ENCODE results near the gene SLC1A5.

The SLC1A5 gene

DNA sequence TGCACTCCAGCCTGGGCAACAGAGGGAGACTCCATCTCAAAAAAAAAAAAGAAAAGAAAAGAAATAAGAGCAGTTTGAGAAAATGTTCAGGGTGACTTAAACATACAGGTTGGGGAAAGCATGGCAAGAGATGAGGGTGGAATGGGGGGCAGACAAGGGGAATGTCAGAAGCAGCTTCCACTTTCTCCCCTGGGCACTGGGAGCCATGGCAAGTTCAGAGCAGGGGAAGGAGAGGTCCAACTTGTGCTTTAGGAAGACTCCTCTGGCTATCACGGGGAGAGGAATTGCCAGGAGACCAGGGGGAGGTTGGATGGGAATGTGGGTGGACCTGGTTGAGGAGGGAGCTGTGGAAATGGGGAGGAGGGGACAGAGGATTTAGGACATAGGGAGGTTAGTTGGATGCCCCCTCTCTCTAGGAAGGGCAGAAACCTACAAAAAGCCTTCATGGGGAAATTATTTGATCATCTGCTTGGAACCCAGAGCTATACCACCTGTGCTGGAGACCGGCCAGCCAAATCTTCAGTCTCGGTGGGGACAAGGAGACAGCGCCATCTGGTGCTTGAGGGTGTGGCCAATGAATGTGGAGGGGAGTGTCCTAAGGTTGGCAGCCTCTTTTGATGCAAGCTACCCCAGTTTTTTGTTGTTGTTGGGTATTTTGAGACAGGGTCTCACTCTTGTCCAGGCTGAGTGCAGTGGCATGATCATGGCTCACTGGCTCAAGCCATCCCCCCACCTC, 34.8 kb downstream of the SLC1A5 start:
- H3K36me3 ChIP-seq = peaks cover 43% of the 10 kb centered on the region
- no peak overlapping the region for H3K4me3 ChIP-seq (ENCODE audit: low read depth, low read length)
- H3K9me3 ChIP-seq (ENCODE audit: severe bottlenecking) = no peaks in the 10 kb centered on the region
- peak overlapping the region; percentile 14; the same call in 1 of the 2 replicates for H3K27ac ChIP-seq
- DNase-seq = peak; percentile 77
- no peaks in the 10 kb centered on the region for H3K27me3 ChIP-seq (ENCODE audit: insufficient read depth, low read depth, severe bottlenecking)
- TF ChIP-seq, protein P1, sequence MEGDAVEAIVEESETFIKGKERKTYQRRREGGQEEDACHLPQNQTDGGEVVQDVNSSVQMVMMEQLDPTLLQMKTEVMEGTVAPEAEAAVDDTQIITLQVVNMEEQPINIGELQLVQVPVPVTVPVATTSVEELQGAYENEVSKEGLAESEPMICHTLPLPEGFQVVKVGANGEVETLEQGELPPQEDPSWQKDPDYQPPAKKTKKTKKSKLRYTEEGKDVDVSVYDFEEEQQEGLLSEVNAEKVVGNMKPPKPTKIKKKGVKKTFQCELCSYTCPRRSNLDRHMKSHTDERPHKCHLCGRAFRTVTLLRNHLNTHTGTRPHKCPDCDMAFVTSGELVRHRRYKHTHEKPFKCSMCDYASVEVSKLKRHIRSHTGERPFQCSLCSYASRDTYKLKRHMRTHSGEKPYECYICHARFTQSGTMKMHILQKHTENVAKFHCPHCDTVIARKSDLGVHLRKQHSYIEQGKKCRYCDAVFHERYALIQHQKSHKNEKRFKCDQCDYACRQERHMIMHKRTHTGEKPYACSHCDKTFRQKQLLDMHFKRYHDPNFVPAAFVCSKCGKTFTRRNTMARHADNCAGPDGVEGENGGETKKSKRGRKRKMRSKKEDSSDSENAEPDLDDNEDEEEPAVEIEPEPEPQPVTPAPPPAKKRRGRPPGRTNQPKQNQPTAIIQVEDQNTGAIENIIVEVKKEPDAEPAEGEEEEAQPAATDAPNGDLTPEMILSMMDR (IDR thresholded peaks at IDR 0.05; ENCODE audit: low read depth, low read length) = peak; percentile 57

DNA sequence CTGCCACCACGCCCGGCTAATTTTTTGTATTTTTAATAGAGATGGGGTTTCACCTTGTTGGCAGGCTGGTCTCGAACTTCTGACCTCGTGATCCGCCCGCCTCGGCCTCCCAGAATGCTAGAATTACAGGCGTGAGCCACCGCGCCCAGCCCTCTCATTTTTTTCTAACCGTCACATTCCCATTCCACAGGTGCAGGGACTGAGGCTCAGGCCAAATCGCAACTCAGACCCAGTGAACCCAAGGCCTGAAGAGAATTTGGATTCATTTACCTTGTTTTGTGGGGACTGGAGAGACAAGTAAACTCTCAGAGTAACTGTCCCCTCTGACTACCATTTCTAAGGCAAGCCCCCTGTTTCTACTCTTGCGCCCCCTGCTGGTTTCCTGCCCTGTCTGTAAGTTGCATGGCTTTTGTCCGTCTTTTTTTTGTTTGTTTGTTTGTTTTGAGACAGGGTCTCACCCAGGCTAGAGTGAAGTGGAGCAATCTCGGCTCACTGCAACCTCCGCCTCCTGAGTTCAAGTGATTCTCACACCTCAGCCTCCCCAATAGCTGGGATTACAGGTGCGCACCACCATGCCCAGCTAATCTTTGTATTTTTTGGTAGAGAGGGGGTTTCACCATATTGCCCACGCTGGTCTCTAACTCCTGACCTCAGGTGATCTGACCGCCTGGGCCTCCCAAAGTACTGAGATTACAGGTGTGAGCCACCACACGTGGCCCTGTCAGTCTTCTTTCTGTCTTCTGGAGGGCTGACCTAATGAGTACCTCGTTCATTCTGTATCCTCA, 39.9 kb downstream of the SLC1A5 start:
- no peaks in the 10 kb centered on the region for H3K27me3 ChIP-seq (ENCODE audit: insufficient read depth, low read depth, severe bottlenecking)
- peak; percentile 70 for DNase-seq
- H3K4me3 ChIP-seq (ENCODE audit: low read depth, low read length) = no peak overlapping the region
- H3K27ac ChIP-seq = no peak overlapping the region
- H3K36me3 ChIP-seq = peaks cover 36% of the 10 kb centered on the region
- no peaks in the 10 kb centered on the region for H3K9me3 ChIP-seq (ENCODE audit: severe bottlenecking)
- TF ChIP-seq, protein P1 (IDR thresholded peaks at IDR 0.05; ENCODE audit: low read depth, low read length) = peak; percentile 66

DNA sequence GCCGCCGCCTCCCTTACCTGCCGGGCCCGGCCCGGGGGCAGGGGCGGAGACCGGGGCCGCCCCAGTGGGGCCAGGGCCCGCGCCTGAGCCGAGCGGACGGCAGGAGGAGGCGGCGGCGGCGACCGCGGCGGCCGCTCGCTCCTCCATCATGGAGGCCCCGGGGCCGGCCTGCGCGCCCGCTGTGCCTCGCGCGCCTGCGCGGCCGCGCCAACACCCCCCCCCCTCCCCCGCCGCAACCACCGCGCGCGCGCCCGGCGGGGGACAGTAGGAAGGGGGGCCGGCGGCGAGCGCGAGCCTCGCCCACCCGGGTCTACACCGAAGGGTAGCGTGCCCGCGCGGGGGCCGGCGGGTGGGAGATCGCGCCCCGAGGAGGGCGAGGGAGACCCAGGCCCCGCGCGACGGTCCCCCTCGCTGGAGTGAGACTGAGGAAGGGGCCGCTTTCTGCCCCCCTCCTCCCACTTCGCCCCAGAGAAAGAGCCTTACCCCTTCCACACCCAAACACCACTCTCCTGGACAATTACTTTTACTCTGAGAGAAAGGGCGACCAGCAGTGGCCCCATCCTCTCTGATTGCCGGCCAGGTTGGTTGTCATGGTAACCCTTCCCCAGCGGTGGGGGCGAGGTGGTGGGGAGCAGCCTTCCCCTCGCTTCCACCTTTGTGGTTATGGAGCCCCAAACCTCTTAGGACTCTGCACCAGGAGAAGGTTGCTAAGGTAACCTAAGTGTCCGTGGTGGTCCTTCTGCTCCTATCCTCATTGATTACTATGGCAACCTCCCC, 41.9 kb downstream of the SLC1A5 start, which contains the start of gene STRN4:
Gene STRN4 (minus strand): TSS at position 170 of the 777 bp plus-strand sequence. CDS start 20 bp downstream, at position 150.
- peak within 1 kb of the TSS; percentile 97 for H3K27ac ChIP-seq
- TF ChIP-seq, protein P1 (IDR thresholded peaks at IDR 0.05; ENCODE audit: low read depth, low read length) = no peak
- H3K27me3 ChIP-seq (ENCODE audit: insufficient read depth, low read depth, severe bottlenecking) = no peaks in the 10 kb centered on the region
- H3K4me3 ChIP-seq (ENCODE audit: low read depth, low read length) = peak within 1 kb of the TSS; percentile 95
- H3K9me3 ChIP-seq (ENCODE audit: severe bottlenecking) = no peaks in the 10 kb centered on the region
- peak; percentile 34 for DNase-seq
- H3K36me3 ChIP-seq = peaks cover 48% of the 10 kb centered on the region

DNA sequence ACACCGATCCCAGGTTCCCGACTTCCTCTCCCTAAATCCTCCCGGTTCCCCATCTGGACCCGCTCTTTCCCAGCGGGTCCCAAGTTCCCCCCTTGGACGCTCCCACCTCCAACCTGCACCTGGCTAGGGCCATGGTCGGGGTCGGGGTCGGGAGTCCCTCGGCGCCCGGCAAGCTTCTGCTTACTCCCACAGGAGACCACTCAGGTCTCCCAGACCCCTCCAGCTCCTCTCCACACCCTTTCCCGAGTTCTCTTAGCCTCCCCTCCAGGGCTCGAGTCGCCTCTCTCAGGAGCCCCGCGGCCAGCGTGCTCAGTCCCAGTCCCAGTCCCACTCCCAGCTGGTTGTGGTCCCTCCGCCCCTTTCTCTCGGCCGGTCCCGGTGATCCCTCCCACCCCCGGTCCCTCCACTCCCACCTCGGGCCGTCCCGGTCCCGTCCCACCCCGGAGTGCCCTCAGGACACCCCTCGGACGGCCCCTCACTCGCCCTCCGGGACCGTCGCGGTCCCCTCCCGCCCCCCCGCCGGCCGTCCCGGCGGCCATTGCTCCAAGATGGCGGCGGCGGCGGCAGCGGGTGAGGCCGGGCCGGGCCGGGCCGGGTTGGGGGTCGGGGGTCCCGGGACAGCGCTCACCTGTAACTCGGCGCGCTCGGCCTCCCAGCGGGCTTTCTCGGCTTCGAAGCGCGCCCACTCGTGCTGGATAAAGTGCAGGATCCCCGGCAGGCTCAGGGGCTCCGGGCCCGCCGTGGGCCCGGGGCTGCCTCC, 42.7 kb downstream of the SLC1A5 start, which contains the start of gene FKRP:
Gene FKRP (plus strand): TSS at position 537 of the 760 bp plus-strand sequence. CDS start 9,394 bp downstream, outside the sequence.
- DNase-seq = peak; percentile 26
- Histone ChIP-seq H3K9me3 (ENCODE audit: severe bottlenecking) (no peaks in the 10 kb centered on the region), H3K27me3 (ENCODE audit: insufficient read depth, low read depth, severe bottlenecking) (no peaks in the 10 kb centered on the region), H3K4me3 (ENCODE audit: low read depth, low read length) (peak within 1 kb of the TSS; percentile 95), H3K27ac (peak within 1 kb of the TSS; percentile 97), H3K36me3 (peaks cover 49% of the 10 kb centered on the region)
- TF ChIP-seq, protein P1 (IDR thresholded peaks at IDR 0.05; ENCODE audit: low read depth, low read length) = no peak

DNA sequence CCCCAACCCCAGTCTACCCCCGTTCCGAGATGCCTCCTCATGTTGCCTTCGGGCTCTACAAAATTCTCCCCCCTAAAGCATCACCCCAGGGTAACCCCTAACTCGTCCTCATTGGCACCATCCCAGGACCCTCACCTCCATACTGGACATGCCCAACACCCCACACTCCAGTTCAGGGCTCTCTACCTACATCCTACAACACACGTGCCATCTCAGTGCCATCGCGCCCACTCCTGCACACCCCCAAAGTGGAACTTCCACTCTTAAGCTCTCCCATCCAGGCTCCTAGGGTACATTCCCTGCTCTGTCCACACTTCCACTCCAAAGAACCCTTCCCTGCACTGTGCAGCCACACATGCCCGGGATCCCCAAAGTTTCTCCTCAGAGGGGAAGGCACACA, 43.4 kb downstream of the SLC1A5 start:
- TF ChIP-seq, protein P1 (IDR thresholded peaks at IDR 0.05; ENCODE audit: low read depth, low read length) = no peak
- H3K27me3 ChIP-seq (ENCODE audit: insufficient read depth, low read depth, severe bottlenecking) = no peaks in the 10 kb centered on the region
- H3K9me3 ChIP-seq (ENCODE audit: severe bottlenecking) = no peaks in the 10 kb centered on the region
- no peak for DNase-seq
- peak overlapping the region; percentile 97 for H3K27ac ChIP-seq
- H3K36me3 ChIP-seq = peaks cover 48% of the 10 kb centered on the region
- peak overlapping the region; percentile 95 for H3K4me3 ChIP-seq (ENCODE audit: low read depth, low read length)
